Body of pancreas (tissue), 4 donors: ENCODE data around the gene LYRM4. TPM values are rescaled to one million over a fixed set of nuclear protein-coding genes. Genes with fewer than 3 reads are reported as not detected.

Experiments used
- ATAC-seq: fragments of 150-250 bp; one replicate; pipeline ENCODE4 v1.9.1; 2016
- DNase-seq, 4 donors: peaks; one replicate each; pipeline ENCODE4 v3.0.0-alpha.2; 2019
- H3K27ac ChIP-seq, 4 donors: fragments of 200-600 bp; sonication (generic); 1 replicate in 3 of 4; 2 replicates in 1 of 4; pipeline versions ENCODE4 v1.5.1 to v1.6.1; 2016 to 2019; ENCODE audit warnings: mild to moderate bottlenecking in 1 of 4, mixed read lengths in 1 of 4, moderate library complexity in 1 of 4
- H3K27me3 ChIP-seq, 2 donors: fragments of 200-600 bp; sonication (generic); one replicate each; pipeline ENCODE4 v1.6.0; 2016; ENCODE audit warnings: mild to moderate bottlenecking in 1 of 2
- H3K36me3 ChIP-seq, 2 donors: fragments of 200-600 bp; sonication (generic); replicated peaks in 1 of 2; 2 replicates each; pipeline ENCODE4 v1.5.1; 2016; ENCODE audit warnings: low read depth in 2 of 2; ENCODE audit not compliant: insufficient read depth in 1 of 2
- H3K4me1 ChIP-seq: fragments of 200-600 bp; sonication (generic); one replicate; pipeline ENCODE4 v1.6.0; 2016
- H3K4me3 ChIP-seq, 2 donors: fragments of 200-600 bp; sonication (generic); 1 replicate in 1 of 2; 2 replicates in 1 of 2; pipeline ENCODE4 v1.5.1; 2016 to 2019
- H3K9me3 ChIP-seq, 3 donors: fragments of 200-600 bp; sonication (generic); 1 replicate in 2 of 3; 2 replicates in 1 of 3; pipeline ENCODE4 v1.5.1; 2016
- POLR2A ChIP-seq, 3 donors: fragments of 450-650 bp; IDR thresholded peaks; one replicate each; pipeline ENCODE4 v1.6.1; 2016; ENCODE audit warnings: antibody characterized with exemption in 3 of 3, mild to moderate bottlenecking in 2 of 3
- WGBS, 2 donors: methylation state at CpG; one replicate each; pipeline ENCODE4 v1.1.5; 2017; 5-methylcytosine and 5-hydroxymethylcytosine counted together
- intact Hi-C: fragments of 100-400 bp; cut with DNase I; formaldehyde crosslinking; loops from one replicate; pipeline ENCODE4 v1.15.1; 2023
- total RNA-seq, 2 donors: library from RNA; depleted of rRNA; stranded (reverse); fragments of >200 nt; gene quantifications; one replicate each; pipeline ENCODE4 v1.1.0, GENCODE V29; 2016
- TF ChIP-seq, protein P1 (sequence below), 7 experiments: fragments of 450-650 bp in 4 of 7; fragments of 200-600 bp in 3 of 7; sonication (generic) in 3 of 7; IDR thresholded peaks; one replicate each; pipeline ENCODE4 v1.5.1; 2016 to 2019; ENCODE audit warnings: antibody characterized with exemption in 7 of 7

The LYRM4 gene
- total RNA-seq, 2 donors from 2014 or later = 15.3 to 18.5 TPM

DNA sequence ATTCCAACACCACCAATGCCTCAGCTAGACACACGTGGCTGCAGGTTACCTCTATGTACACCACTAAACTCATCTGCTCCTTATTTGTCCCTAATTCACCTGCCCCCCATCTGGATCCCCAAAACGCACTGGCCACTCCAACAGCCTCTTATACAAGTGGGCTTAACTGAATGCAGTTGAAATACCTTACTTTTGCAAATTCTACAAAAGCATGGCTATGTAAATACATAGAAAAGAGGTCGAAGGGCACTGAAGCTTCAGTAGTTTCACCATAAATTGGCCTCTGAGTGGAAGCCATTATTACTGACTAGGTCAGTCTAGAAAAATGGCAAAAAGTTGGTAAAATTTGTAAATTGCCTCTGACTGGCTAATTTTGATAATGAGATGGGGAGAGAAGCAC, 186.8 kb downstream of the LYRM4 start:
- TF ChIP-seq, protein P1, sequence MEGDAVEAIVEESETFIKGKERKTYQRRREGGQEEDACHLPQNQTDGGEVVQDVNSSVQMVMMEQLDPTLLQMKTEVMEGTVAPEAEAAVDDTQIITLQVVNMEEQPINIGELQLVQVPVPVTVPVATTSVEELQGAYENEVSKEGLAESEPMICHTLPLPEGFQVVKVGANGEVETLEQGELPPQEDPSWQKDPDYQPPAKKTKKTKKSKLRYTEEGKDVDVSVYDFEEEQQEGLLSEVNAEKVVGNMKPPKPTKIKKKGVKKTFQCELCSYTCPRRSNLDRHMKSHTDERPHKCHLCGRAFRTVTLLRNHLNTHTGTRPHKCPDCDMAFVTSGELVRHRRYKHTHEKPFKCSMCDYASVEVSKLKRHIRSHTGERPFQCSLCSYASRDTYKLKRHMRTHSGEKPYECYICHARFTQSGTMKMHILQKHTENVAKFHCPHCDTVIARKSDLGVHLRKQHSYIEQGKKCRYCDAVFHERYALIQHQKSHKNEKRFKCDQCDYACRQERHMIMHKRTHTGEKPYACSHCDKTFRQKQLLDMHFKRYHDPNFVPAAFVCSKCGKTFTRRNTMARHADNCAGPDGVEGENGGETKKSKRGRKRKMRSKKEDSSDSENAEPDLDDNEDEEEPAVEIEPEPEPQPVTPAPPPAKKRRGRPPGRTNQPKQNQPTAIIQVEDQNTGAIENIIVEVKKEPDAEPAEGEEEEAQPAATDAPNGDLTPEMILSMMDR (IDR thresholded peaks at IDR 0.05) = no peak
- TF ChIP-seq POLR2A (IDR thresholded peaks at IDR 0.05) = no peak
- Histone ChIP-seq H3K36me3 (no peaks in the 10 kb centered on the region), H3K4me3 (no peak overlapping the region), H3K4me1 (no peaks in the 10 kb centered on the region), H3K9me3 (no peaks in the 10 kb centered on the region), H3K27ac (no peak overlapping the region), H3K27me3 (no peaks in the 10 kb centered on the region)
- WGBS, 2 donors = 55 to 60% methylated on average over 3 of the region's 3 CpGs
- ATAC-seq (no peak), DNase-seq (no peak)
- intact Hi-C loops = no loop called here

DNA sequence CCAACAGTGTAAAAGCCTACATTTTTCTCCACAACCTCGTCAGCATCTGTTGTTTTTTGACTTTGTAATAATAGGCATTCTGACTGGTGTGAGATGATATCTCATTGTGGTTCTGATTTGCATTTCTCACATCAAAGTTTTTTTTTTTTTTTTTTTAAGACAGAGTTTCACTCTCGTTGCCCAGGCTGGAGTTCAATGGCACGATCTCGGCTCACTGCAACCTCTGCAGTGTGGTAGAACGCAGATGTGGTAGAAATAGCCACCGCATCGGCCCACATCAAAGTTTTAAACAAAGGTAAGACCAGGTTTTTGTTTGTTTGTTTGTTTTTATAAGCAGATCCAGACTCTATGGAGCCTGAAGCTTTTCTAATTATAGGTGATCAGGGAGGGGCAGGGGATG, 188.3 kb downstream of the LYRM4 start:
- no peak for ATAC-seq
- H3K4me3 ChIP-seq = no peak overlapping the region
- 82 to 88% methylated on average over 7 of the region's 7 CpGs for WGBS, 2 donors
- intact Hi-C loops = no loop called here
- no peaks in the 10 kb centered on the region for H3K36me3 ChIP-seq
- H3K4me1 ChIP-seq = no peaks in the 10 kb centered on the region
- H3K27ac ChIP-seq = no peak overlapping the region
- TF ChIP-seq, protein P1 (IDR thresholded peaks at IDR 0.05) = no peak
- no peaks in the 10 kb centered on the region for H3K9me3 ChIP-seq
- H3K27me3 ChIP-seq = no peaks in the 10 kb centered on the region
- no peak for DNase-seq

DNA sequence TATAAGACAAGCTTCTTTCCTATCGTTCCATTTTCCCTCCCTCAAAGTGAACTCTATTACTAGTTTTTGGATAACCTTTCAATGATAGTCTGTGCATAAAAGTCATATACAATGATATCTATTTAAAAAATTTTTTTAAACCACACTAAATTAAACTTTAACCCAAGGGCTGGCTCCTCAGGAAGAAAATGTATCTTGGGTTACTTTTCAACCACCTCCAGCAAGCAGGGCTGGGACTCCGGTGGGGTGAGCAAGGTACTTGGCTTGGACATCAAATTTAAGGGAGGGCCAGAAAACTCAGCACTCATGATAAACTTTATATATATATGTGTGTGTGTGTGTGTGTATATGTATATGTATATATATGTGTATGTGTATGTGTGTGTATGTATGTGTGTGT, 189.5 kb downstream of the LYRM4 start:
- Histone ChIP-seq H3K27ac (no peak overlapping the region), H3K36me3 (no peaks in the 10 kb centered on the region), H3K9me3 (no peaks in the 10 kb centered on the region), H3K4me1 (no peaks in the 10 kb centered on the region), H3K4me3 (no peak overlapping the region), H3K27me3 (no peaks in the 10 kb centered on the region)
- TF ChIP-seq POLR2A (IDR thresholded peaks at IDR 0.05) = no peak
- TF ChIP-seq, protein P1 (IDR thresholded peaks at IDR 0.05) = no peak
- intact Hi-C loops = no loop called here
- no peak for DNase-seq
- 49 to 62% methylated on average over 2 of the region's 2 CpGs for WGBS, 2 donors
- ATAC-seq = no peak

DNA sequence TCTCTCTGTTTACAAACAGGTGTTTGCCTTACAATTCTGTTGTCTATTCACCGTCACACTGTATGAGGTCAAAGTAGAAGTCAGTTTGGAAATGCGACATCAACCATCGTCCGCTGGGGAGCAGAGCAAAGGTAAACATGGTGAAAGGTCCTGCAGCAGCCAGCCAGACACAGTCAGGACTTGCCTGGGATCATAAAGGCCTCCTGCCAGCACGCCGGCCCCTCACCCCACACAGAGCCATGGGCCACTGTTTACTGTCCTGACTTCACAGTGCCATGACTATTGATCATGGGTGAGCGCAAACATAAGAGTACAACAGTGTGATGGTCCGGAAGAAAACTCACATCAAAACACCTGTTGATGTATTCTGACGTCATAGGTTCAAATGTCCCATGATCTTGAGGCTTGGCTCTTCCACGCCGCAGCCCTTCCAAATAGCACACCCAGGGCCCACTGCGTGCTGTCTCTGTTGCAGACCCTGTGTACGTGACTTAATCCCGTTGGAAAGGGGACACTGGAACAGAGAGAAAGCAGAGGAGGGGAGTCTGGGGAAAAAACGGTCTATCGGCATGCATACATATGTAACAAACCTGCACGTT, 192.5 kb downstream of the LYRM4 start:
- WGBS, 2 donors = 77% methylated on average over 15 to 17 of the region's 17 CpGs
- TF ChIP-seq, protein P1 (IDR thresholded peaks at IDR 0.05) = no peak
- TF ChIP-seq POLR2A (IDR thresholded peaks at IDR 0.05) = no peak

DNA sequence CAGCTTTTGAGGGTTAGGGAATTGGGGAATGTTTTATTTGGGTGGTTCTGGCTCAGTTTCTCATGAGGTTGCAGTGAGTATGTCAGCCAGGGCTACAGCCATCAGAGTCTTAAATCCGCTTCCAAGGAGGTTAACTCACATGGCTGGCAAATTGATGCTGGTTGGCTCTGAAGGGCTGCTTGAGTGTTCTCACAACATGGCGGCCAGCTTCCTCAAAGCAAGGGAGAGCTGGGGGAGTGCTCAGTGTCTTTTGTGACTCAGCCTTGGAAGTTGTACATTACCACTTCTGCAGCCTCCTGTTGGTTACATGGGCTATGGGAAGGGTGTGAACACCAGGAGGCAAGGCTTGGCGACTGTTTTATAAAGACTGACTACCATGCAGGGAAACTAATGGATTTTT, 193.4 kb downstream of the LYRM4 start:
- DNase-seq (no peak), ATAC-seq (no peak)
- H3K9me3 ChIP-seq = no peaks in the 10 kb centered on the region
- H3K4me1 ChIP-seq = no peaks in the 10 kb centered on the region
- intact Hi-C loops = no loop called here
- no peak overlapping the region for H3K27ac ChIP-seq
- TF ChIP-seq, protein P1 (IDR thresholded peaks at IDR 0.05) = no peak
- TF ChIP-seq POLR2A (IDR thresholded peaks at IDR 0.05) = no peak
- 86 to 95% methylated on average over 3 of the region's 3 CpGs for WGBS, 2 donors
- no peaks in the 10 kb centered on the region for H3K27me3 ChIP-seq
- H3K4me3 ChIP-seq = no peak overlapping the region
- H3K36me3 ChIP-seq = no peaks in the 10 kb centered on the region

More for the DNA sequence above, 192.5 kb downstream of the LYRM4 start:
- intact Hi-C loops = no loop called here
- Histone ChIP-seq H3K9me3 (no peaks in the 10 kb centered on the region), H3K27ac (no peak overlapping the region), H3K36me3 (no peaks in the 10 kb centered on the region), H3K4me1 (no peaks in the 10 kb centered on the region), H3K27me3 (no peaks in the 10 kb centered on the region), H3K4me3 (no peak overlapping the region)
- ATAC-seq (no peak), DNase-seq (no peak)
